ENCODE results near the gene CADM2.
"Not testable (repeated sequence)": the region's sequence is repeated elsewhere in the genome, so short reads cannot be mapped to it uniquely, and the experiment has no call there.

CADM2 gene

DNA sequence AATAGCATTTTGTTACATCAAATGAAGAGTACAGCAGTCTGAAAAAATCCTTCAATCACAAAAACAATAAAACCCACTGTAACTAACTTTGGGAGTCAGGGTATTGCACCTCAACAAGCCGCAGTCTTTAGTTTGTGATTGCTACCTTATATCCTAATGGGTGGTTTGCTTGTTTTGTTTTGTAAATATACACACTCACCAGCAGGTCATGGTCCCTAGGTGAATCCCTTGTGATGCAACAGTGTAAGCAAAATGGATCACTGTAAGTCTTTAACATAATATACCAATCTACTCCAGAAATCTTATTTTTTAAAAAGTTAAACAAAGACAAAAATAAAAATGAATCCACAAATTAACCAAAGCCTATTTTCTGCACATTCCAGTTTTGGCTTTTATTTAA is 749.5 kb downstream of the CADM2 start:
- not testable (repeated sequence) for DNase-seq

GRCh38 chr3:85709346-85709892 is 750.6 kb downstream of the CADM2 start:
- DNase-seq: no peak

- no peak for DNase-seq
These were observed 751.7 kb downstream of the CADM2 start for GRCh38 chr3:85710490-85710889.

DNA sequence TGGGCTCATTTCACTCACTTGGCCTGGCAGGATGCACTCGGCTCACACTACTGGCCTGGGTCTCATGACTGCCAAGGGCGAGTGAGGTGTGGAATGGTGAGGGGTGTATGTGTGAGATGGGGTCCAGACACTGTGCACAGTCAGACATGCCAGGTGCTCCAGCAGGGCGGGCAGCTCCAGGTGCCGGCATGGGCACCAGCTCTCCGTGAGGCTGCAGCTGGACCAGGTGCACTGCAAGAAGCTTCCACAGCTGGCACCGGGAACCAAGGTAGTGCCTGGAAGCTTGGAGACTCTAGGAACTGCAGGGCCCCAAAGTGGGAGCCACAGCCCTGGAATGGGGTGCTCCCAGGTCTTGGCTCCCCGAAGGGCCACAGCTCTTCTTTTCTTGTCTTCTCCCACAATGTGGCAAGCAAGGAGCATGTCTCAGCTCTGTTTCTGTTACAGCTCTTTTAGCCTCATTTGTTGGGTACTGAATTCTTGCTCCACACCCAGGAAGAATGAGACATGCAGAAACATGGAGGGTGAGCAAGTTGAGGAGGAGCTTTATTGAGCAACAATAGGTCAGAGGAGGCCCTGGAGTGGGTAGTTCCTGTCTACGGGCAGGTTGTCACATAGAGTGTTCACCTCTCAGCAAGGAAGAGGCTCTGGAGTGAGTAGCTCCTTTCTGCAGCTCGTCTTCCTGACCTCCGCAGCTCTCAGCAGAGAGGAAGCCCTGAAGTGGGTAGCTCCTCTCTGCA is 762.8 kb downstream of the CADM2 start:
- no peak for DNase-seq

DNA sequence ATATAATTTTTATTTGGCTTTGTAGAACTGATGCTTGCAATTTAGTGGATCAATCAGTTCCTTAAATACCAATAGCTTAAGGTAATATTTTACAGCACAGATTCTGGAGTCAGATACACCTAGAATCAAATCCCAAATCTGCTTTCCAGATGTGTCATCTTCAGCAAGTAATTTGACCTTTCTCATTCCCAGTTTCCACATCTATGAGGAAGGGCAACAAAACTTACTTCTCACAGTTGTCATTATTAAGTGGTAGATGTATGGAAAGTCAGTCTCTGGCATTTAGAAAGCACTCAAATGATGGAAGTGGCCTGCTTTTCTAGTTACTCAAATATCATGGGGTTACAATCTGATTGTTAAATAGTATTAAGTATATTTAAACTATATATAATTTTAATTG is 767.0 kb downstream of the CADM2 start:
- DNase-seq: no peak

DNA sequence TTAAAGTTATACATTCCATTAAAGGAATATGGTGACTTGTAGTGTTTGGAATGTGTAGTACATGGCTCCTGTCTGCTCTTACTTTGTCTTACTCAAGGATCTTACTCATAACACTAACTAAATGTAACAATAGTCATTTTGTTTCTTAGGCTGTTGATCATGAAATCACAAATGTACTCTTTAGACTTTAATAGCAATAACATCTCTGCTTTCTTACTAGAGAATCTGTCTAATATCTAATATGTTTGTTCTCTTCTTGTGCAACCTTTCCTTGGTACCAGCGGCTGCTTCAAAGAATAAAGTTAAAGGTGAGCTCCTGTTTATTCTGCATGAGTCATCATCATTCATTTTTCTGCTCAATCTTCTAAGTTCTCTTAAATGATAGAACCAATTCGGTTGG is 767.5 kb downstream of the CADM2 start:
- no peak for DNase-seq

DNA sequence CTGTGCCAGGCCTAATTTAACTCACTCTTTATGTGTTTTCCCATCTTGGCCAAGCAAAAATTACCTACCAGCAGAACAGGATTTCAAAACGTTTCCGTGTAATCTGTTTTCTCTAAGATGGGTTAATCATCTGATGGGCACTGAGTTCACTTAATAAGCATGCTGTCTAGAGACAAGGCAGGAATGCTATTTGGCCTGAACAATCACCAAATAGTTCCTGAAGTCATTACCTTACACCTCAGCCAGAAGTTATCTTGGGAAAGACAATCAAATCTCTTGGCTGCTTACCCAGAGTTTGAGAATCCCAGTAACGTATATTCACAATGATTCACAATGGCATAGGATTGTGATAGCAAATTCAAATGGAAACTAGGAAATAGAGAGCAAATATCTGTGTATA is 779.1 kb downstream of the CADM2 start:
- no peak for DNase-seq

- DNase-seq: no peak
These were observed 781.8 kb downstream of the CADM2 start for GRCh38 chr3:85740561-85740960.

DNA sequence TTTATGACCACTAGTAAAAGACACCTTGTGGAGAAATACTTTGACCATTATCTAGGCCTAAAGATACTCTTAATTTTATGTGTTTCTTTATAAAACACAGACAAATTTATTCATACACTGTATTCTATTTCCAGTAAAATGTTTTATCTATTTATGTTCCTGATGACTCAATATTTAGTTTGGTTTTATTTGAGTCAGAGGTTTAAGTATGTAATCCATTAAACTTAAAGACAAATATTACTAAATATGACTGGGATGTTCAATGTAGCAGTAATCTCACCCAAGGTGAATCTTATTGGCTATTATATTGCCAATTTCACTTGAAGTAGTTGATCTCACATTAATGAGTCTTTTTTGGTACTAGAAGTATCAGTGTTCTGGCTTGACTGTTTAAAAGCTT is 799.7 kb downstream of the CADM2 start:
- no peak for DNase-seq

GRCh38 chr3:85760342-85760741 is 801.6 kb downstream of the CADM2 start:
- DNase-seq: no peak

- DNase-seq: no peak
These were observed 822.0 kb downstream of the CADM2 start for GRCh38 chr3:85780806-85781205.

DNA sequence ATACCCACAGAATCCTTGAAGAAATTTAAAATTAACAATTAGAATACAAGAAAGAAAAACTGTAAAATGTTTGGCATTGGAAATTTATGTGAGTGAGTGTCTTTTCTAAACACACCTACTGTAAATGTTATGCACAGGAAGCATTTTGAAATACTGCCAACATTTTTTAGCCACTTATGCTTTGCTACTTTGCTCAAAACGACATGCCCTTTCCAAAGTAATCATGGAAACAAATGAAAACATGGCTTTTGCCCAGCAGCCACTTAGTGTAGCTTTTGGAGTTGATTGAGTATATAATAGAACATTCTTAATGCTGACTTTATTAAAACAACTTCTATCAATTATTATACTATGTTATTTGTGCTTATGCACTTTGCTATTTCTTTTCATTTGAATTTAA is 823.0 kb downstream of the CADM2 start:
- no peak for DNase-seq

- no peak for DNase-seq
These were observed 824.5 kb downstream of the CADM2 start for GRCh38 chr3:85783291-85783690.

DNA sequence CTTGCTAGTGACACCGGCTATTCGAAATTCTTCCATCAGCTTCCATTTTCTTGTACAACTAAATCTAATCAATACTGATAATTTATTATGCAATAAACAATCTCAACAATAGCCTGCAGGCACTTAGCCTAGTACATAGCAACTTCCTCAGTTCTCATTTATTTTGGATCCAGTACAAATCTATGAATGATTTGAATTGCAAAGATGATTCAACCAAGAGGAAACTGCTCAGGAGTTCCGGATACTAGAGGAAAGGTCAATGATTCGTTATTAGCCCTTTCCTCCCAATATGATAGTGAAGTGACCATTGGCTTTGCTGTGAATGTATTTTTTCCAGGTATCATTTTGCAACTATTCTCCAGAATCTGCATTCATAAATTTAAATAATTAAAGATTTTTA is 827.0 kb downstream of the CADM2 start:
- no peak for DNase-seq

DNA sequence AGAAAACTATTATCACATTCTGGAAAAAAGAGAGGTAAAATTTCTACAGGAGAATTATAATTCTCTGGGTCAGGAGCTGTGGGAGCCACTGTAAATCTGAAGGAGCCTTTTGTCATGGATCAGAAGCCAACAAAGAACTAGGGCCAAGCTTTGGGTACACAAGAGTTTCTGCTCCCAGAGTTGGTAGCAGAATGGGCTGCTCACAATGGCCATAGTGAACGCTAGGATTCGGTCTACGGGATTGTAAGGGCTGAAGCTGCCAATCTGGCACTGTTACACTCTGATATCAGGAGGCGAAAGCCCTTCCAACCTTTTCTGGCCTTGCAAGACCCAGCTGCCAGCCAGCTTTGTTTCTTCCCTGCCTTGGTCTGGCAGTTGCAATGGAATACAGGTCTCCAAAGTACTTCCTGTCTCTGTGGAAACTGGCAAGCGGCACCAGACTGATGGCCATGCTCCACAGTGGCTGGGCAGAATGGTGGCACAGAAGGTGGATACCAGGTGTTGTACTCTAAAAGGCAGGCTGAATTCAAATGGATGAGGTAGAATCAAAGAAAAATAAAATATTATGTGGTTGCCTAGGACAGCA is 831.7 kb downstream of the CADM2 start:
- DNase-seq: no peak

DNA sequence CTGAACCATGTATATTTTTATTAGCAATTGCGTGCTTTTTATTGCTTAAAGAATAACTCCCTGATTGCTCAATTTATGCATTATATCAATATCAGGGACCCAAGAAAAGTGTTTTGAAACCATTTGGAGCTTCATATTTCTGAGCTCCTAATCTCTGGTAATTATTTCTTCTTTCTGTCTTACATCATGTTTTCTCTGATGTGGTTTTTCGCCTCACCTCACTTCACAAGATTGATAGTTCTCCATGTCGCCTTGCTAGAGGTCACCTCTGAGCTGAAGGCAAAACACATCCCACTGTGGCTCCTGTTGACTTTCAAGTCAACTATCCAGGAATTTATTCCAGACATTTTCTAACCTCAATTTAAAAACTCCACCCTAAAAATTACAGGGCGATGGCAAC is 837.4 kb downstream of the CADM2 start:
- DNase-seq: no peak

DNA sequence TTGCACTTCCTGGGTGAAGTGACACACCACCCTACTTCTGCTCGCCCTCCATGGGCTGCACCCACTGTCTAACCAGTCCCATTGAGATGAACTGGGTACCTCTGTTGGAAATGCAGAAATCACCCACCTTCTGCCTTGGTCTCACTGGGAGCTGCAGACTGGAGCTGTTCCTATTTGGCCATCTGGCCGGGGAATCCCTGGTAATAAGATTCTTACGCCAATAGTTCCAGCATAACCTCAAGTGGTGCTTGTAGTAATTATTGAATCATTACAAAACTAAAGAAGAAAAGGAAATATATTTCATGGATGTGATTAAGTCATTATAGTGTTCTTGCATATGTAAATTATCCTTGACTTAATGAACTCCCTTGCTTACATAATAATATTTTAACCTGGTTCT is 841.9 kb downstream of the CADM2 start:
- DNase-seq: no peak

DNA sequence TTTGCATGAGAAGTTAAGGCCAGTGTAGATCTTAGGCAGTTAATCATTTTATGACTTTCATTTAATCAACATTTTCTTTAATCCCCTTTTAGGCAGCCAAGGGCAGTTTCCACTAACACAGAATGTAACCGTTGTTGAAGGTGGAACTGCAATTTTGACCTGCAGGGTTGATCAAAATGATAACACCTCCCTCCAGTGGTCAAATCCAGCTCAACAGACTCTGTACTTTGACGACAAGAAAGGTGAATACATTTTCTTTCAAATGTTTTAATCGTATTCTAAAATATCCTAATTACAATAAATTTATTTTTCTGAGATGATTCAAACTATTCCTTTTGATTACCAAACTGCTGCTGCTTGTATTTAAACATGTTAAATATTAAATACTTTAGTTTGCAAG is 843.2 kb downstream of the CADM2 start:
- DNase-seq: no peak

GRCh38 chr3:85808755-85809154 is 850.0 kb downstream of the CADM2 start:
- DNase-seq: no peak

DNA sequence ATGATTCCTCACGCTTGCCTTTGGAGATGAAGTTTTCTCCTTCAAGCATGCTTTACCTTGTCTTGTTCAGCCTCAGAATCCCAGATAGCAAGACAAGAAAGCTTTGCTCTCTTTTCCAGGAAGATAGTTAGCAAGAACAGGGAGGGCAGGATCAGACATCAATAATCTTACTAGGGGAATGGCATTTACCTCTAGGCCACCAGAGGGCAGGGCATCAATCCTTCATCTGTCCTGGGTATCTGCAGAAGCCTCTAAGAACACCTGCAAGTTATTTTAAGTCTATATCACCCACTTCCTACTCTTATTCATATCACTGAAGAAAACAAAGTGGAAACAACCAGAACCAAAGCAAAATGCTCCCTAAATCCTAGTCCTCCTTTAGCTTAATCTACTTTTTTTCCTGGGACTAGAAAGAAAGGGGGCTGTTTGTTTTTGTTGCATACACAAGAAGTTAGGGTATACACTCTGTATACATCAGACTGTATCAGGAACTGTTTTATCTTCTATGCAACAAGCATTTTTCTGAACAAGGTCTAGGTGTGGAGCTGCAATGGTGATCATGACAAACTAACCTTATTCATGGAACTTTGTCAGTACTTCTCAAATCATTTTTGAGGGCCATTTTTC is 862.5 kb downstream of the CADM2 start:
- DNase-seq: no peak

DNA sequence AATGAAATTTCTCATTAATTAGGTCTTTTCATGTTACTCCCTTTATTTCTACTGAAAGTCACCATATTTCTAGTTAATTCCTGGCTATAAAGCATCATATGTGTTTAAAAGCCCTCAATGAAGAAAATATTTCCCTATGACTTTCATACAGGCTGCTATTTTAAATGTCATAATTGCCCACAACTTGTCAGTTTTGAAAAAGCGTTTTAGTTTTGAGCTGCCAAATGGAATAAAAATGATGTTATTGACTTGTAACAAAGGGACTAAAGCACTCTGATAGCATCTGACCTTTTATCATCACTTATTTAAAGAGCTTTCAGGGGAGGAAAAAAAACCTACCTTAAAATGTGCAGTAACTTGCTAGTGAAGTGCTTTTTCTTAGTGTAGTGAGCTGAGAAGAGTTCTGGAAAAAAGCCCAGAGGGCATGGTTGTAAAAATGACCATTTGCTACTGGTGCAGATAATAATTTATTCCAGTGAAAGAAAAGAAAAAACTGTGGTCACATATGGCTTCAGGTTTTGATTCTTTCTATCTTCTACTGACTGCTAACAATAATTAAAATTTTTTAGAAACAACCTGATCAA is 877.2 kb downstream of the CADM2 start:
- no peak for DNase-seq

GRCh38 chr3:85837402-85837801 is 878.6 kb downstream of the CADM2 start:
- no peak for DNase-seq

DNA sequence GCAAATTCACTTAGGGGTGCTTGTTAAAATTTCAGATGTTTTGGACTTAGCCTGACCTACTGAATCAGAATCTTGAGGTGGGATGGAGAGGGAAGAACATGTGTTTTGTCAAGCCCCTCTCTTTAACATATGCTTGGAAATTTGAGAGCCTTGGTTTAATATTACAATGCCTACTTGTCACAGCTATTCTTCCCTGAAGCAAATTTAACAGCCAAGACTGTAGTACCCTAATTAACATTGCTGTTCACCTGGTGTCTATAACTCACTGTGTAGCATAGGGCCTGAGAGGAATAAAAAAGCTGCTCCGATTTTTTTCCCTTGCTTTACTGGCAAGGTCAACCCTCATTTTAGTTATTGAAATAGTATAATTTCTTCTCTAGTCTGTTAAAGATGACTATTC is 880.1 kb downstream of the CADM2 start:
- DNase-seq: no peak

DNA sequence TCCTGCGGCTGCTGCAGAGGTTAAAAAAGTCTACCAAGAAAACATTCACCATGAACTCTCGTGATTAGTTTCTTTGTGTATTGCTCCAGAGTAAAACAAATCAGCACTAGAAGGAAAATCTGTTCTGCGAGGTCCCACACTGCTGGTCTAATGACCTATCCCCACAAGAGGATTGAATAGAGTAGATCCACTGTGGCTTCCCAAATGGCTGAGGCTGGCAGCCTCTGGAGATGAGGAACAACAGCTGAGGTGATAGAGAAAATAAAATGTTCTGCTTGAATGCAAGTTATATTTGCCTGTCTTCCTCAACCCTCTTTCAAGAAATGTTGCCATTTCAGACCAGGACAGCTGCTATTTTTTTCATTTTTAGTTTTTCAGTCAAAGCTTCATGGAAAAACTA is 883.3 kb downstream of the CADM2 start:
- DNase-seq: no peak
